Glutamatergic neuron (in vitro differentiated cells): ENCODE measurements around the gene ZNF474. TPM values are rescaled to one million over a fixed set of nuclear protein-coding genes. Genes with fewer than 3 reads are reported as not detected.

Experiments used
- DNase-seq: peaks from one replicate; pipeline ENCODE4 v3.0.0; 2022
- H3K27ac Mint-ChIP-seq: one replicate; pipeline ENCODE4 v1.8.0; 2020; ENCODE audit warnings: mild to moderate bottlenecking, mixed read lengths, inconsistent platforms; ENCODE audit not compliant: unreplicated experiment
- H3K27me3 Mint-ChIP-seq: one replicate; pipeline ENCODE4 v1.8.0; 2020; ENCODE audit warnings: mild to moderate bottlenecking, moderate library complexity, mixed read lengths, inconsistent platforms; ENCODE audit not compliant: unreplicated experiment
- H3K36me3 Mint-ChIP-seq: one replicate; pipeline ENCODE4 v1.8.0; 2020; ENCODE audit warnings: mild to moderate bottlenecking, mixed read lengths, inconsistent platforms; ENCODE audit not compliant: unreplicated experiment
- H3K4me1 Mint-ChIP-seq: one replicate; pipeline ENCODE4 v1.8.0; 2020; ENCODE audit warnings: mild to moderate bottlenecking, low read depth, mixed read lengths, inconsistent platforms; ENCODE audit not compliant: unreplicated experiment
- H3K4me3 Mint-ChIP-seq: one replicate; pipeline ENCODE4 v1.8.0; 2020; ENCODE audit warnings: mild to moderate bottlenecking, mixed read lengths, inconsistent platforms; ENCODE audit not compliant: unreplicated experiment
- H3K9me3 Mint-ChIP-seq: one replicate; pipeline ENCODE4 v1.8.0; 2020; ENCODE audit warnings: mild to moderate bottlenecking, moderate library complexity, mixed read lengths, inconsistent platforms; ENCODE audit not compliant: unreplicated experiment
- CTCF ChIP-seq: fragments of 200-600 bp; sonication (generic); IDR thresholded peaks from one replicate; pipeline ENCODE4 v1.5.0; 2021; ENCODE audit not compliant: partially characterized antibody, unreplicated experiment
- total RNA-seq: library from RNA; stranded (reverse); fragmentation: NEBNext Ultra II Directional; extraction: Animal tissue kit (Norgen Biotek cat#: 25700); gene quantifications from one replicate; pipeline ENCODE4 v1.2.1, GENCODE V29; 2021; ENCODE audit not compliant: unreplicated experiment

ZNF474 gene
- total RNA-seq, 1 donor from 2014 or later: 0.64 TPM

GRCh38 chr5:122118356-122118948, 10.9 kb upstream of the ZNF474 start:
- Mint-ChIP-seq H3K9me3 (no peaks in the 10 kb centered on the region), H3K4me3 (no peak overlapping the region), H3K4me1 (no peaks in the 10 kb centered on the region), H3K27me3 (no peaks in the 10 kb centered on the region), H3K36me3 (no peaks in the 10 kb centered on the region), H3K27ac (no peak overlapping the region)
- no peak for TF ChIP-seq CTCF
- DNase-seq: no peak

- Mint-ChIP-seq H3K9me3 (no peaks in the 10 kb centered on the region), H3K4me1 (no peaks in the 10 kb centered on the region), H3K27ac (no peak overlapping the region), H3K36me3 (no peaks in the 10 kb centered on the region), H3K4me3 (no peak overlapping the region), H3K27me3 (no peaks in the 10 kb centered on the region)
- TF ChIP-seq CTCF: no peak
- no peak for DNase-seq
Observed at GRCh38 chr5:122119205-122119604, 10.1 kb upstream of the ZNF474 start.

GRCh38 chr5:122120493-122120892, 8.9 kb upstream of the ZNF474 start:
- H3K4me1 Mint-ChIP-seq: no peaks in the 10 kb centered on the region
- TF ChIP-seq CTCF: no peak
- H3K27me3 Mint-ChIP-seq: no peaks in the 10 kb centered on the region
- no peak overlapping the region for H3K4me3 Mint-ChIP-seq
- H3K36me3 Mint-ChIP-seq: no peaks in the 10 kb centered on the region
- no peak for DNase-seq
- H3K9me3 Mint-ChIP-seq: no peaks in the 10 kb centered on the region
- H3K27ac Mint-ChIP-seq: no peak overlapping the region

GRCh38 chr5:122120957-122121356, 8.4 kb upstream of the ZNF474 start:
- H3K27me3 Mint-ChIP-seq: no peaks in the 10 kb centered on the region
- no peak for DNase-seq
- no peak overlapping the region for H3K27ac Mint-ChIP-seq
- TF ChIP-seq CTCF: no peak
- no peaks in the 10 kb centered on the region for H3K4me1 Mint-ChIP-seq
- H3K9me3 Mint-ChIP-seq: no peaks in the 10 kb centered on the region
- H3K36me3 Mint-ChIP-seq: no peaks in the 10 kb centered on the region
- no peak overlapping the region for H3K4me3 Mint-ChIP-seq

- H3K4me1 Mint-ChIP-seq: no peaks in the 10 kb centered on the region
- no peak overlapping the region for H3K4me3 Mint-ChIP-seq
- no peaks in the 10 kb centered on the region for H3K27me3 Mint-ChIP-seq
- H3K9me3 Mint-ChIP-seq: no peaks in the 10 kb centered on the region
- no peak for DNase-seq
- TF ChIP-seq CTCF: no peak
- H3K36me3 Mint-ChIP-seq: no peaks in the 10 kb centered on the region
- no peak overlapping the region for H3K27ac Mint-ChIP-seq
Observed at GRCh38 chr5:122121479-122122465, 7.6 kb upstream of the ZNF474 start.
